ENCODE measurements around the gene PLSCR5. TPM values are rescaled to one million over a fixed set of nuclear protein-coding genes. Genes with fewer than 3 reads are reported as not detected.

PLSCR5 gene
- total RNA-seq, 1 donor: not detected

DNA sequence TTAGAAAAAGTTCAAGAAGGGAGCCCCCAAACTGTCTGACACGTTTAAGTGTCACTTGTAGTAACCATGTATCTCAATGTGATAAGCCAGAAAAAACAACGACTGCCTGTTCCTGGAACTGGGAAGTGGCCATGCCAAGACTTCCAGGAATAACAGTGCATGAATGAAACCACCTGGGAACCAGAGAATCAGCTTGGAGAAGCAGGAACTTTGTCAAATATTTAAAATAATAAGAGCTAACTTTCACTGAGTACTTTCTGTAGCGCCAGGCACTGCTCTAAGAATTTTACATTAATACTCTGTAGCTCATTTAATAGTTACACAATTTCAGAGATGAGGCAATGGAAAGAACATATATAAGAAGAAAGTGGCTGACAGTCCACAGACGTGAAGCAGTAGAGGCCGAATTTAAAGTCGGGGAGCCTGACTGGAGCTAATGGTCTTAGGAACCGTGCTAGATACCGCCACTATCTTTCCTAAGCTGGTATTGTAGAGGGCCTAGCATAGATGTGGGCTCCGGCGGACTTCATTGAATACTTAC, 61.6 kb downstream of the PLSCR5 start:
- peak overlapping the region; percentile 89 for H3K27ac ChIP-seq (ENCODE audit: low read depth, low read length)
- no peak for DNase-seq (ENCODE audit: insufficient read length, low spot score, missing footprints)
- peak overlapping the region; percentile 90 for H3K4me3 ChIP-seq (ENCODE audit: insufficient read depth, low read length)
- peaks cover 16% of the 10 kb centered on the region for H3K4me1 ChIP-seq (ENCODE audit: insufficient read depth, low read length)
- no peaks in the 10 kb centered on the region for H3K27me3 ChIP-seq (ENCODE audit: insufficient read depth, low read length)
- H3K4me2 ChIP-seq (ENCODE audit: insufficient read depth, low read length): peak overlapping the region; percentile 68
- no peaks in the 10 kb centered on the region for H3K36me3 ChIP-seq (ENCODE audit: insufficient read depth, low read length)
- H3K79me2 ChIP-seq (ENCODE audit: insufficient read depth, low read length): peaks cover 46% of the 10 kb centered on the region
- H3K9me3 ChIP-seq (ENCODE audit: low read depth, low read length): no peaks in the 10 kb centered on the region
- no peak for TF ChIP-seq CTCF (IDR thresholded peaks at IDR 0.05; ENCODE audit: extremely low read depth, low read depth, low read length)
- no peaks in the 10 kb centered on the region for H4K20me1 ChIP-seq (ENCODE audit: insufficient read depth, low read length)
- peak overlapping the region; percentile 88 for H2AFZ ChIP-seq (ENCODE audit: low read length)

DNA sequence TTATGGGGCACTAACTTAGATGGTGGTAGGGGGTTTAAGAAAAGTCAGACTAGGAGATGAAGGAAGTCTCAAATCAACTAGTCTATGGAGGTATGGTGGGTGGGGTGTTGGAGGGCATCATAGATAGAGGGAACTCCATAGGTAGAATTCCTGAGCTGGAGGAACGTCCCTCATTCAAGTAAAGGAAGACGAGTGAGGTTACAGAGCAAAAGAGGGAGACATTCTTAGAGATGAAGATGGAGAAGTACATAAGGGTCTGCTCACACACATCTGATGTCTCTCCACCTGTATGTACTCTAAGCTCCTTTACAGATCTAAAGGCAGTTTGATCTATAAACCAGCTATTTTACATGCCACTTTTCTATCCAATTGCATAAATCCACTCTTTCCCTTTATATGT, 62.2 kb downstream of the PLSCR5 start:
- peak overlapping the region; percentile 89 for H3K27ac ChIP-seq (ENCODE audit: low read depth, low read length)
- peak overlapping the region; percentile 68 for H3K4me2 ChIP-seq (ENCODE audit: insufficient read depth, low read length)
- no peaks in the 10 kb centered on the region for H3K9me3 ChIP-seq (ENCODE audit: low read depth, low read length)
- H3K4me1 ChIP-seq (ENCODE audit: insufficient read depth, low read length): peaks cover 16% of the 10 kb centered on the region
- DNase-seq (ENCODE audit: insufficient read length, low spot score, missing footprints): no peak
- H3K27me3 ChIP-seq (ENCODE audit: insufficient read depth, low read length): no peaks in the 10 kb centered on the region
- no peaks in the 10 kb centered on the region for H3K36me3 ChIP-seq (ENCODE audit: insufficient read depth, low read length)
- no peak for TF ChIP-seq CTCF (IDR thresholded peaks at IDR 0.05; ENCODE audit: extremely low read depth, low read depth, low read length)
- no peaks in the 10 kb centered on the region for H4K20me1 ChIP-seq (ENCODE audit: insufficient read depth, low read length)
- H2AFZ ChIP-seq (ENCODE audit: low read length): peak overlapping the region; percentile 51
- H3K79me2 ChIP-seq (ENCODE audit: insufficient read depth, low read length): peaks cover 46% of the 10 kb centered on the region
- H3K4me3 ChIP-seq (ENCODE audit: insufficient read depth, low read length): peak overlapping the region; percentile 90

- Histone ChIP-seq H4K20me1 (ENCODE audit: insufficient read depth, low read length) (no peaks in the 10 kb centered on the region), H3K36me3 (ENCODE audit: insufficient read depth, low read length) (no peaks in the 10 kb centered on the region), H3K27ac (ENCODE audit: low read depth, low read length) (peak overlapping the region; percentile 34), H3K79me2 (ENCODE audit: insufficient read depth, low read length) (peaks cover 51% of the 10 kb centered on the region), H3K4me1 (ENCODE audit: insufficient read depth, low read length) (peaks cover 16% of the 10 kb centered on the region), H2AFZ (ENCODE audit: low read length) (no peak overlapping the region), H3K4me2 (ENCODE audit: insufficient read depth, low read length) (peak overlapping the region; percentile 68), H3K4me3 (ENCODE audit: insufficient read depth, low read length) (peak overlapping the region; percentile 10), H3K9me3 (ENCODE audit: low read depth, low read length) (no peaks in the 10 kb centered on the region), H3K27me3 (ENCODE audit: insufficient read depth, low read length) (no peaks in the 10 kb centered on the region)
- no peak for DNase-seq (ENCODE audit: insufficient read length, low spot score, missing footprints)
- TF ChIP-seq CTCF (IDR thresholded peaks at IDR 0.05; ENCODE audit: extremely low read depth, low read depth, low read length): no peak
Measured at GRCh38 chr3:146542179-146542578, 63.0 kb downstream of the PLSCR5 start.

DNA sequence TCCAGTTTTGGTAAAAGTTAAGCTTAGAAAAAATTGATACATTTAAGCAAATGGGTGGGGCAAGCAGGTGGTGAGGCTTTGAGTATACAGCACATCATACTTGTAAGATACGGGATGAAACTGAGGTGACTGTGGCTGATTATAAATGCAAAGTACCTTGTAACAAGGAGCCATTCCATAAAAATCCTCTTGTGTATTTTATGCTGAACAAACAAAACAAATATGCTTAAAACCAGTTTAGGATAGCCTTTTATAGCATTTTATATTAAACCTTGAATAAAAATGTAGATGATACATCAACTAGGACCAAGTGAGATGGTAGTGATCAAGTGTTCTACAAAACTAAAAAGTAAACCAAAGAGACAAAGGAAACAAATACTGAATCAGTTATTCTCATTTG, 64.2 kb downstream of the PLSCR5 start:
- Histone ChIP-seq H4K20me1 (ENCODE audit: insufficient read depth, low read length) (no peaks in the 10 kb centered on the region), H3K4me1 (ENCODE audit: insufficient read depth, low read length) (peaks cover 16% of the 10 kb centered on the region), H3K79me2 (ENCODE audit: insufficient read depth, low read length) (peaks cover 57% of the 10 kb centered on the region), H3K4me3 (ENCODE audit: insufficient read depth, low read length) (no peak overlapping the region), H3K36me3 (ENCODE audit: insufficient read depth, low read length) (no peaks in the 10 kb centered on the region), H3K4me2 (ENCODE audit: insufficient read depth, low read length) (no peak overlapping the region), H3K27ac (ENCODE audit: low read depth, low read length) (no peak overlapping the region), H3K9me3 (ENCODE audit: low read depth, low read length) (no peaks in the 10 kb centered on the region), H3K27me3 (ENCODE audit: insufficient read depth, low read length) (no peaks in the 10 kb centered on the region), H2AFZ (ENCODE audit: low read length) (no peak overlapping the region)
- TF ChIP-seq CTCF (IDR thresholded peaks at IDR 0.05; ENCODE audit: extremely low read depth, low read depth, low read length): no peak
- no peak for DNase-seq (ENCODE audit: insufficient read length, low spot score, missing footprints)

All from osteoblast (primary cell).